ENCODE results near the gene TRABD2A. TPM values are rescaled to one million over a fixed set of nuclear protein-coding genes. Genes with fewer than 3 reads are reported as not detected.

Gene TRABD2A
- total RNA-seq, 4 donors from 2014 or later, result 2.4 to 16.8 (median 8.5) TPM

DNA sequence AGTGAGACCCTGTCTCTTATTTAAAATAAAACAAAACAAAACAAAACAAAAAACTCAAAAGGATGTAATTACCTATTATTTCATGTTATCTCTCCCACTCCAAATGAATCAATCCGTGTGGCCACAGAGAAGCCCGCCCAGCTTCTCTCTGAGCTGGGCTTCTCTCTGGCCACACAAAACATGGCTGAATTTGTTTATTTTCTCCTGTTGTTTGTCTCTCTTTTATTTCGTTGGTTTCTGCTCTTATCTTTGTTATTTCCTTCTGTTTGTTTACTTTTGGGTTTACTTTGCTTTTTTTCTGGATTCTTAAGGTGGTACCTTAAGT, 1.5 kb upstream of the TRABD2A start:
- TF ChIP-seq, protein P1, sequence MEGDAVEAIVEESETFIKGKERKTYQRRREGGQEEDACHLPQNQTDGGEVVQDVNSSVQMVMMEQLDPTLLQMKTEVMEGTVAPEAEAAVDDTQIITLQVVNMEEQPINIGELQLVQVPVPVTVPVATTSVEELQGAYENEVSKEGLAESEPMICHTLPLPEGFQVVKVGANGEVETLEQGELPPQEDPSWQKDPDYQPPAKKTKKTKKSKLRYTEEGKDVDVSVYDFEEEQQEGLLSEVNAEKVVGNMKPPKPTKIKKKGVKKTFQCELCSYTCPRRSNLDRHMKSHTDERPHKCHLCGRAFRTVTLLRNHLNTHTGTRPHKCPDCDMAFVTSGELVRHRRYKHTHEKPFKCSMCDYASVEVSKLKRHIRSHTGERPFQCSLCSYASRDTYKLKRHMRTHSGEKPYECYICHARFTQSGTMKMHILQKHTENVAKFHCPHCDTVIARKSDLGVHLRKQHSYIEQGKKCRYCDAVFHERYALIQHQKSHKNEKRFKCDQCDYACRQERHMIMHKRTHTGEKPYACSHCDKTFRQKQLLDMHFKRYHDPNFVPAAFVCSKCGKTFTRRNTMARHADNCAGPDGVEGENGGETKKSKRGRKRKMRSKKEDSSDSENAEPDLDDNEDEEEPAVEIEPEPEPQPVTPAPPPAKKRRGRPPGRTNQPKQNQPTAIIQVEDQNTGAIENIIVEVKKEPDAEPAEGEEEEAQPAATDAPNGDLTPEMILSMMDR (IDR thresholded peaks at IDR 0.05; ENCODE audit: low read depth), result no peak

DNA sequence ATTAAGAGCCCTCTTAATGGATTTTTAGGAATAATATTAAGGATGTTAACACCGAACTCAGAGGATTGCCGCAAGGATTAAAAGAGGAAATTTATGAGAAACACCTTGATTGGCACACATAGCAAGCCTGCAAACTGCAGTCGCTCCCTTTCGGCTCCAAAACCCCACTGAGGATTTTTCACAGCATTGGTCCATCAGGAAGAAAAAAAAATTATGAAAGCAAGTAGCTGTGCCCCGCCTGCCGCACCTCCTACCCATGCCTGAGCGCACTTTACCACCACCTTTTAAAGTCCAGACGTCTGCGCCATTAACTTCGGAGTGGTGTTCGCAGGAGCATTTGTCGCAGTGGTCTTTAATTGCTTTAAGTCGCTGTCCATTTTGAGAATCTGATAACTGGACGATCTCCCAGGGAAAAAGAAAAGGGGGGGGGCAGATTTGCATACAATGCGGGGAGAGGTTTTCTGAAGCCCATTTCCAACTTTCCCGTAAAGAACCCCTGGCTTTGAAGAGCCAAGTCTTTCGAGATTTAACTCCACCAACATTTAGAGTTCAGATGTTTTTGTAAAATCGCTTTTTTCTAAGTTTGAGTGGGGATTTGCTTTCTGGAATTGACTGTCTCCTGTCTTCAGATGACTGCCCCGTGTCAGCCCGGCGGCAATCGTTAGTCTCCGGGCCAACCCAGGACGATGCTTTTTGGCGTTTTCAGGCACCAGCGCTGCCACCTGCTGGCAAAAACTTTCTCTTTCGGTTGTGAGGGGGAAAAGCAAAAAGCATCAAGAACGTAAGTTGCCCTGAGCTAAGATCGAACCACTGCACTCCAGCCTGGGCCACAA, 913 bp upstream of the TRABD2A start:
- TF ChIP-seq, protein P1 (IDR thresholded peaks at IDR 0.05; ENCODE audit: low read depth), result no peak

DNA sequence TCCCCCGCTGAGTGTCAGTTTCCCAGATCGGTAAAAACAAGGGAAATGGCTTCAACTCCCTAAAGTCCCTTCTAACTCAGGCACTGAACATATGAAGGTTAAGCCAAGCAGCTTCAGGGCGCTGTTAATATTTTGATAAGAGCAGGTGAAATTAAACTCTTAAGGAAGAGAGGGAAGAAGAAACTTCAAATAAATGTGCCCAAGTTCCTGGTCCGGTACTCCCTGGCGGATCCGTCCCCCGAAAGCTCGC, 564 bp downstream of the TRABD2A start:
- TF ChIP-seq, protein P1 (IDR thresholded peaks at IDR 0.05; ENCODE audit: low read depth), result no peak

DNA sequence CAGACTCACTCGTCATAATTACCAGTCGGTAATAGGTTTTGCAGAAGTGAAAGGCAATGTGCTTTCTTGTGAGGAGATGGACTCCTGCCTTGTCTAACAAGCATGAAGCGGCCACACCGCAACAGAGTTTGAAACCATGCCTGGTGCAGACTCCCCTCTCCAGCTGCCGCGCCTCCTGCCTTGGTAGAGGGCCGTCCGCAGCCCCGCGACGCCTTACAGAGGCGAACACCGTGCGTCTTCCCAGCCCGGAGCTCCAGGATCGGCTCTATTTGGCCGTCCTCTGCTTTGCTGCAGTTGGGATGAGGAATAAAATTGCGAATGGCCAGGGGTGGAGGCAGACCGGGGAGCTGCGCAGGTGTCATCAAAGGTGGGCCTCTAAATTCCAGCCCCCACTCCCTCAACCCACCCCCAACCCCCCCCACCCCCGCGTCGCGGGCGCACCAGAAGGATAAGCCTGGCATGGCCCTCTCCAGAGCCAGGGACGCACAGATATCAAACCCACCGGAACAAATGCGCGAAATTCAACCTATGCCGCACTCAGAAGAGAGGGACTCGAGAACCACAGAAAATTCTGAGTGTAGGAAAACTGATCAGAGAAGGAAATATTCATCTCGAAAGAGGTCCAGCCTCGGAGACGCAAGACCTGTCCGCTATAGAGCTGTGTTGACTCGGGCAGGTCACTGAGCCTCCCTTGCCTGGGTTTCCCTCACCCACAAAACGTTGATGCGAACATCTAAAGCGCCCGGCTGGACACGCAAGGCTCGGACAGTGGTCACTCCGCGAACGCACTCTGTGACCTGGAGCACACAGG, 1.1 kb downstream of the TRABD2A start:
- TF ChIP-seq, protein P1 (IDR thresholded peaks at IDR 0.05; ENCODE audit: low read depth), result no peak

DNA sequence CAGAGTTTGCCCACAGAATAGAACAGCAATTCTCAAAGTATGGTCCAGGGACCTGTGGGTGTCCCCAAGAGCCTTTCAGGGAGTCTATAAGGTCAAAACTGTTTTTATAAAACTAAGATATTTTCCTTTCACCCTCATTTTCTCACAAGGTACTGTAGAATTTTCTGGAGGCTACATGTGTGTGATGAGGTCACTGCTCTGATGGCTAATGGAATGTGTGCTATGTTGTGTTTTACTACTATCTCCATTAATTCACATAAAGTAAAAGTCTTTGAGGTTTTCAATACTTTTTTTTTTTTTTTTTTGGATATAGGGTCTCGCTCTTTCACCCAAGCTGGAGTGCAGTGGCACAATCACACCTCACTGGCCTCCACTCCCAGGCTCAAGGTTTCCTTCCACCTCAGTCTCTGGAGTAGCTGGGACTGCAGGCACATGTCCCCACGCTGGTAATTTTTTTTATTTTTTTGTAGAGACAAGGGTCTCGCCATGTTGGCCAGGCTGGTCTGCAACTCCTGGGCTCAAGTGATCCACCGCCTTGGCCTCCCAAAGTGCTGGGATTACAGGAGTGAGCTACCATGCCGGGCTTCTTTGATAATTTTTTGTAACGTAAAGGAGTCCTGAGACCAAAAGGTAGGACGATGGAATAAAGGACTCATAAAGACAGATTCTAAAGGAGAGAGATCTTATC, 1.8 kb downstream of the TRABD2A start:
- TF ChIP-seq, protein P1 (IDR thresholded peaks at IDR 0.05; ENCODE audit: low read depth), result no peak

DNA sequence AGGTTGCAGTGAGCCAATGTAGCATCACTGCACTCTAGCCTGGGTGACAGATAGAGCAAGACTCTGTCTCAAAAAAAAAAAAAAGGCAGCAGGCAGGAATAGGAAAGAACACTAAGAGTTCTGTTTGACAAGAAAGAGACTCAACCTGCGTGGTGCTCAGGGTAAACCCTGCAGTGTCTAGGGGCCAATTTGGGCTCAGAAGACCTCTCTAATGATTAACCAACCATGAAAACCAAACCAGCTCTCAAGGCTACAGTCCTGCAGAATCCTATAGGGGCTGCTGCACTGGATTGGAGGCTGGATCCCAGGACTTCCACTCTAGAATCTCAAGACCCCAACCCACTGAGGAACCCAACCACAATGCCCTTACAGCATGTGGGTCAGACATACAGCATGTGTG, 2.4 kb downstream of the TRABD2A start:
- TF ChIP-seq, protein P1 (IDR thresholded peaks at IDR 0.05; ENCODE audit: low read depth), result no peak

DNA sequence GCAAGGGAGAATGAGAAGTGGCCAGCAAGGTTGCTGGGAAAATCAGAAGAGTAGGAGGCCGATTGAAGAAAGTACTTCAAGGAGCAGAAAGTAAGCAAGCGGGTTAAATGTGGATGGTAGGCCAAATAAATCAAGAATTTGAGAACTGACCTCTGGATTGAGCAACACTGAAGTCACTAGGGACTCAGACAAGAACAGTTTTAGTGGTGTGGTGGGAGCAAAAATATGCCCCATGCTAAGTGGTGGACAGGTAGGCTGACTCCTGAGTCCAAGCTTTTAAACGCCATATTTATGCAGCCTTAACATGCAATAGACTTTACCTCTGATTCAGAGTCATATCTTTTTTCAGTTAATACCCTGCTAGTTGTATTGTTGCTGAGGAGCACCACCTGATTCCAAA, 4.5 kb downstream of the TRABD2A start:
- TF ChIP-seq, protein P1 (IDR thresholded peaks at IDR 0.05; ENCODE audit: low read depth), result no peak
